Colonic mucosa (tissue), 4 donors: Measurements from ENCODE around the gene GSTM3. TPM values are rescaled to one million over a fixed set of nuclear protein-coding genes. Genes with fewer than 3 reads are reported as not detected.

ENCODE experiments used
- DNase-seq: peaks from one replicate; pipeline ENCODE4 v3.0.0-alpha.2; 2020
- H3K27ac ChIP-seq: fragments of 200-600 bp; one replicate; pipeline ENCODE4 v1.8.0; 2021
- H3K27me3 ChIP-seq: fragments of 200-600 bp; one replicate; pipeline ENCODE4 v1.8.0; 2021
- H3K36me3 ChIP-seq: fragments of 200-600 bp; one replicate; pipeline ENCODE4 v1.8.0; 2021
- H3K4me1 ChIP-seq: fragments of 200-600 bp; one replicate; pipeline ENCODE4 v1.8.0; 2021; ENCODE audit warnings: mild to moderate bottlenecking
- H3K4me3 ChIP-seq: fragments of 200-600 bp; one replicate; pipeline ENCODE4 v1.8.0; 2021
- H3K9ac ChIP-seq, 2 donors: one replicate each; pipeline ENCODE4 v1.7.0; 2013; ENCODE audit warnings: control low read depth in 2 of 2, low read depth in 2 of 2, low read length in 2 of 2
- H3K9me3 ChIP-seq: fragments of 200-600 bp; one replicate; pipeline ENCODE4 v1.8.0; 2021
- intact Hi-C: fragments of 100-400 bp; cut with DNase I; formaldehyde crosslinking; loops from one replicate; pipeline ENCODE4 v1.14.1; 2022
- total RNA-seq, 2 donors: library from RNA; stranded (reverse); fragmentation: NEBNext Ultra II Directional in 1 of 2; extraction: Animal tissue kit (Norgen Biotek cat#: 25700) in 1 of 2; gene quantifications; one replicate each; pipeline ENCODE4 v1.2.1, GENCODE V29; 2021
- TF ChIP-seq, protein P1 (sequence below): fragments of 200-600 bp; IDR thresholded peaks from one replicate; pipeline ENCODE4 v1.8.0; 2022; ENCODE audit warnings: antibody characterized with exemption, mild to moderate bottlenecking
- donor health status: healthy.
- donor health status: DM: no; HTN: no; CAD: no.
- donor health status: DM: no; HTN: no; CAD: no.

GSTM3 gene
- total RNA-seq, 2 donors from 2014 or later: 4.9 to 24.6 TPM

- H3K9me3 ChIP-seq: no peaks in the 10 kb centered on the region
- no peak overlapping the region for H3K9ac ChIP-seq
- TF ChIP-seq, protein P1, sequence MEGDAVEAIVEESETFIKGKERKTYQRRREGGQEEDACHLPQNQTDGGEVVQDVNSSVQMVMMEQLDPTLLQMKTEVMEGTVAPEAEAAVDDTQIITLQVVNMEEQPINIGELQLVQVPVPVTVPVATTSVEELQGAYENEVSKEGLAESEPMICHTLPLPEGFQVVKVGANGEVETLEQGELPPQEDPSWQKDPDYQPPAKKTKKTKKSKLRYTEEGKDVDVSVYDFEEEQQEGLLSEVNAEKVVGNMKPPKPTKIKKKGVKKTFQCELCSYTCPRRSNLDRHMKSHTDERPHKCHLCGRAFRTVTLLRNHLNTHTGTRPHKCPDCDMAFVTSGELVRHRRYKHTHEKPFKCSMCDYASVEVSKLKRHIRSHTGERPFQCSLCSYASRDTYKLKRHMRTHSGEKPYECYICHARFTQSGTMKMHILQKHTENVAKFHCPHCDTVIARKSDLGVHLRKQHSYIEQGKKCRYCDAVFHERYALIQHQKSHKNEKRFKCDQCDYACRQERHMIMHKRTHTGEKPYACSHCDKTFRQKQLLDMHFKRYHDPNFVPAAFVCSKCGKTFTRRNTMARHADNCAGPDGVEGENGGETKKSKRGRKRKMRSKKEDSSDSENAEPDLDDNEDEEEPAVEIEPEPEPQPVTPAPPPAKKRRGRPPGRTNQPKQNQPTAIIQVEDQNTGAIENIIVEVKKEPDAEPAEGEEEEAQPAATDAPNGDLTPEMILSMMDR: no peak
- no peaks in the 10 kb centered on the region for H3K4me1 ChIP-seq
- H3K27me3 ChIP-seq: no peaks in the 10 kb centered on the region
- no peak overlapping the region for H3K4me3 ChIP-seq
- intact Hi-C loops: loop anchor here (5.0 kb wide), 1 partner anchor 137 kb away; the partner anchor contains the start of gene CSF1
- no peaks in the 10 kb centered on the region for H3K36me3 ChIP-seq
- no peak for DNase-seq
- no peak overlapping the region for H3K27ac ChIP-seq
These were observed 34.6 kb upstream of the GSTM3 start for GRCh38 chr1:109775398-109775797.

- no peak overlapping the region for H3K4me3 ChIP-seq
- H3K27me3 ChIP-seq: no peaks in the 10 kb centered on the region
- intact Hi-C loops: loop anchor here (2.0 to 5.0 kb wide), 3 partner anchors 55 to 232 kb away; no protein-coding TSS in a partner anchor
- H3K4me1 ChIP-seq: no peaks in the 10 kb centered on the region
- DNase-seq: no peak
- H3K27ac ChIP-seq: no peak overlapping the region
- TF ChIP-seq, protein P1: no peak
- H3K9ac ChIP-seq: no peak overlapping the region
- no peaks in the 10 kb centered on the region for H3K9me3 ChIP-seq
- H3K36me3 ChIP-seq: no peaks in the 10 kb centered on the region
These were observed 33.2 kb upstream of the GSTM3 start for GRCh38 chr1:109773900-109774485.

GRCh38 chr1:109773203-109773899, 32.5 kb upstream of the GSTM3 start:
- Histone ChIP-seq H3K27ac (no peak overlapping the region), H3K9me3 (no peaks in the 10 kb centered on the region), H3K9ac (no peak overlapping the region), H3K27me3 (no peaks in the 10 kb centered on the region), H3K4me1 (no peaks in the 10 kb centered on the region), H3K4me3 (no peak overlapping the region), H3K36me3 (no peaks in the 10 kb centered on the region)
- TF ChIP-seq, protein P1: peak; percentile 75
- DNase-seq: peak; percentile 87
- intact Hi-C loops: loop anchor here (2.0 to 5.0 kb wide), 3 partner anchors 55 to 231 kb away; no protein-coding TSS in a partner anchor

DNA sequence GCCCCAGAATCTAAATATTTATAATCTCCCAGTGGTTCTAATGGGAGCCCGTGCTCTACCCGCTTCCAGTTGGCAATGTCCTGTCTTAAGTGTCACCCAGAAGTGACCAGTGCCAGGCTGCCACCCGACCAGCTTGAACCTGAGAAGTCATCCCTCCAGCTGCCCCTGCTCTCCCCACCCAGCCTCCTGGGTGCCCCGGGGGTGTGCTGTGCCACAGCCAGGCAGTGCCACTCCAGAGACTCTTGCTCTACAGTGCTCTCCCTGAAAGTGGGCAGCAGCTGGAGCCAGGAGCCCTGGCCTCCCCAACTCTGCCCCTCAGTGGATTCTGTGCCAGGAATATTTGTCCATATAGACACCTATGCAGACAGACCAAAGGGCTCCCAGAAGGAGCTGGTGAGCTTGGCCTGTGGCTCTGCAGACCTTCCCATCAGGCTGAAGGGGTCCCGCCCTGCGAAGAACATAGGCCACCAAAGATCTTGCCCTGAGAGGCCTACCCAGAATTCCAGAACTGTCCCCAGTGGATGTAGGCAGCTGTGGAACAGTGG, 31.9 kb upstream of the GSTM3 start:
- Histone ChIP-seq H3K4me3 (no peak overlapping the region), H3K9me3 (no peaks in the 10 kb centered on the region), H3K4me1 (no peaks in the 10 kb centered on the region), H3K36me3 (no peaks in the 10 kb centered on the region), H3K9ac (no peak overlapping the region), H3K27me3 (no peaks in the 10 kb centered on the region), H3K27ac (no peak overlapping the region)
- intact Hi-C loops: loop anchor here (2.0 to 5.0 kb wide), 3 partner anchors 54 to 230 kb away; no protein-coding TSS in a partner anchor
- TF ChIP-seq, protein P1: no peak
- no peak for DNase-seq

- H3K4me3 ChIP-seq: no peak overlapping the region
- no peak overlapping the region for H3K27ac ChIP-seq
- H3K4me1 ChIP-seq: no peaks in the 10 kb centered on the region
These were observed 31.1 kb upstream of the GSTM3 start for GRCh38 chr1:109771712-109772657.

More at GRCh38 chr1:109771712-109772657, 31.1 kb upstream of the GSTM3 start:
- intact Hi-C loops: loop anchor here (2.0 to 5.0 kb wide), 3 partner anchors 53 to 230 kb away; no protein-coding TSS in a partner anchor
- no peak for DNase-seq
- TF ChIP-seq, protein P1: no peak
- Histone ChIP-seq H3K36me3 (no peaks in the 10 kb centered on the region), H3K27me3 (no peaks in the 10 kb centered on the region), H3K9me3 (no peaks in the 10 kb centered on the region), H3K9ac (no peak overlapping the region)
